ENCODE data around the gene C6orf47. TPM values are rescaled to one million over a fixed set of nuclear protein-coding genes. Genes with fewer than 3 reads are reported as not detected.
A peak's percentile ranks its signal among the peaks of the same experiment; 100 is the strongest.

Gene C6orf47
- total and polyA plus RNA-seq, 2 of the 13 experiments (the other 11 are each of a cell fraction or from before 2014, with no cell fraction given), result 1.7 to 18.1 TPM

DNA sequence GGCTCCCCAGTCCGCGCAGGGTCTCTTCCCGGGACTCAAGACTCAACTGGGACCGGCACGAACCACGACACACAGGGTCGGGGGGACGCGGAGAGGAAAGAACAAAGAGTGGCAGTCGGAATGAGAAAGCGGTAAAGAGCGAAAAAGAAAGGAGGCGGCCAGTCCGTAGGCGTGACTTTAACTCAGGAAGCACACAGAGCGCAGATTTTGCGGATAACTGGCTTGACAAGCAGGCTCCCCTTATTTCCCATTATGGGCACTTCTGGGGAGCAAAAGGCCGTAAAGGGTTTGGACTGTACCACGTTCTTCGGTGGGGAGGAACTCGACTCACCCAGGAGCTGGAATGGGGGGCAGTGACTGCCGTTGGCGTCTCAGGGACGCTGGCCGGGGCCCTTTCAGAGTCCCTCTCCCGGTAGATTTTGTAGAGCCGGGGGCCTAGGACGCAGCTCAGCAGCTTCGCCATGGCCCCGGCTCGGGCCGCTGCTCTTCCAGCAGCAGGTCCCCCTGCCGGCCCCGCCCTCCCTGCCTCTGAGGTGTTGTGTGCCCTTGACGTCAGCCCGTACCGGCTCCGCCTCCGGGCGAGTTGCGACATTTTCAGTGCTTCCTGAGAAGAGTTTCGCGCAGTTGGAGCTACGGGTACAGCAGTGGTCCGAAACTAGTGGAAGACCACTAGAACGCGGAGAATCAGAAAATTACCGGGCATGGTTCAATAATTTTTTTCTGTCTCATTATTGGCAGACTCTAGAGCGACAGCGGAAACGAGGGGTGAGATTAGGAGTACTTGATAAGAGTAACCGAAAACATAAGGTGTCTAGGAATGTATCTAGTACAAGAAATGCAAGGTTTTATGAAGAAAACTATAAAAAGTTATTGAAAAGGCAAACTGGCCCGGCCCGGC lies 42.5 kb upstream of the C6orf47 start, which contains the start of gene ABHD16A (continued):
- TF ChIP-seq, protein P1, sequence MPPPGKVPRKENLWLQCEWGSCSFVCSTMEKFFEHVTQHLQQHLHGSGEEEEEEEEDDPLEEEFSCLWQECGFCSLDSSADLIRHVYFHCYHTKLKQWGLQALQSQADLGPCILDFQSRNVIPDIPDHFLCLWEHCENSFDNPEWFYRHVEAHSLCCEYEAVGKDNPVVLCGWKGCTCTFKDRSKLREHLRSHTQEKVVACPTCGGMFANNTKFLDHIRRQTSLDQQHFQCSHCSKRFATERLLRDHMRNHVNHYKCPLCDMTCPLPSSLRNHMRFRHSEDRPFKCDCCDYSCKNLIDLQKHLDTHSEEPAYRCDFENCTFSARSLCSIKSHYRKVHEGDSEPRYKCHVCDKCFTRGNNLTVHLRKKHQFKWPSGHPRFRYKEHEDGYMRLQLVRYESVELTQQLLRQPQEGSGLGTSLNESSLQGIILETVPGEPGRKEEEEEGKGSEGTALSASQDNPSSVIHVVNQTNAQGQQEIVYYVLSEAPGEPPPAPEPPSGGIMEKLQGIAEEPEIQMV (CRISPR knock-in tag; IDR thresholded peaks at IDR 0.05; ENCODE audit: low read depth), result no peak
- TF ChIP-seq NFRKB (IDR thresholded peaks at IDR 0.05) (no peak), ZNF432 (CRISPR knock-in tag; IDR thresholded peaks at IDR 0.05; ENCODE audit: borderline replicate concordance) (no peak), HHEX (CRISPR knock-in tag; IDR thresholded peaks at IDR 0.05) (peak; percentile 42; the same call in 1 of the 2 replicates), ZNF772 (CRISPR knock-in tag; IDR thresholded peaks at IDR 0.05) (peak; percentile 51; the same call in 1 of the 2 replicates), SOX6 (IDR thresholded peaks at IDR 0.05) (no peak), SOX6 (CRISPR knock-in tag; IDR thresholded peaks at IDR 0.05) (peak; percentile 47), HCFC1 (IDR thresholded peaks at IDR 0.05; ENCODE audit: low read depth, low read length) (no peak), ZNF569 (CRISPR knock-in tag; IDR thresholded peaks at IDR 0.05; ENCODE audit: borderline replicate concordance) (no peak), ZNF44 (CRISPR knock-in tag; IDR thresholded peaks at IDR 0.05) (no peak), NPAS2 (CRISPR knock-in tag; IDR thresholded peaks at IDR 0.05; ENCODE audit: borderline replicate concordance) (no peak), ARNTL (CRISPR knock-in tag; IDR thresholded peaks at IDR 0.05) (peak; percentile 69; the same call in 1 of the 2 replicates), SP1 (IDR thresholded peaks at IDR 0.05) (no peak), SP1 (CRISPR knock-in tag; IDR thresholded peaks at IDR 0.05) (peak; percentile 83), ZNF180 (CRISPR knock-in tag; IDR thresholded peaks at IDR 0.05; ENCODE audit: borderline replicate concordance, low read depth) (no peak), ZFX (CRISPR knock-in tag; IDR thresholded peaks at IDR 0.05; ENCODE audit: low read depth) (peak; percentile 94), ZSCAN12 (CRISPR knock-in tag; IDR thresholded peaks at IDR 0.05) (no peak), NCOR1 (IDR thresholded peaks at IDR 0.05; ENCODE audit: borderline replicate concordance, low read length) (no peak; the same call in 1 of the 2 replicates)
- TF ChIP-seq, protein P2, sequence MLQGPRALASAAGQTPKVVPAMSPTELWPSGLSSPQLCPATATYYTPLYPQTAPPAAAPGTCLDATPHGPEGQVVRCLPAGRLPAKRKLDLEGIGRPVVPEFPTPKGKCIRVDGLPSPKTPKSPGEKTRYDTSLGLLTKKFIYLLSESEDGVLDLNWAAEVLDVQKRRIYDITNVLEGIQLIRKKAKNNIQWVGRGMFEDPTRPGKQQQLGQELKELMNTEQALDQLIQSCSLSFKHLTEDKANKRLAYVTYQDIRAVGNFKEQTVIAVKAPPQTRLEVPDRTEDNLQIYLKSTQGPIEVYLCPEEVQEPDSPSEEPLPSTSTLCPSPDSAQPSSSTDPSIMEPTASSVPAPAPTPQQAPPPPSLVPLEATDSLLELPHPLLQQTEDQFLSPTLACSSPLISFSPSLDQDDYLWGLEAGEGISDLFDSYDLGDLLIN (CRISPR knock-in tag; IDR thresholded peaks at IDR 0.05; ENCODE audit: borderline replicate concordance), result 0 out of 2 replicates have a peak, but pooled peaks have one; percentile 6
- TF ChIP-seq, protein P3, sequence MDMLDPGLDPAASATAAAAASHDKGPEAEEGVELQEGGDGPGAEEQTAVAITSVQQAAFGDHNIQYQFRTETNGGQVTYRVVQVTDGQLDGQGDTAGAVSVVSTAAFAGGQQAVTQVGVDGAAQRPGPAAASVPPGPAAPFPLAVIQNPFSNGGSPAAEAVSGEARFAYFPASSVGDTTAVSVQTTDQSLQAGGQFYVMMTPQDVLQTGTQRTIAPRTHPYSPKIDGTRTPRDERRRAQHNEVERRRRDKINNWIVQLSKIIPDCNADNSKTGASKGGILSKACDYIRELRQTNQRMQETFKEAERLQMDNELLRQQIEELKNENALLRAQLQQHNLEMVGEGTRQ (IDR thresholded peaks at IDR 0.05; ENCODE audit: low read depth, low read length), result no peak
- TF ChIP-seq, protein P3 (CRISPR knock-in tag; IDR thresholded peaks at IDR 0.05; ENCODE audit: borderline replicate concordance), result no peak
- TF ChIP-seq, protein P4, sequence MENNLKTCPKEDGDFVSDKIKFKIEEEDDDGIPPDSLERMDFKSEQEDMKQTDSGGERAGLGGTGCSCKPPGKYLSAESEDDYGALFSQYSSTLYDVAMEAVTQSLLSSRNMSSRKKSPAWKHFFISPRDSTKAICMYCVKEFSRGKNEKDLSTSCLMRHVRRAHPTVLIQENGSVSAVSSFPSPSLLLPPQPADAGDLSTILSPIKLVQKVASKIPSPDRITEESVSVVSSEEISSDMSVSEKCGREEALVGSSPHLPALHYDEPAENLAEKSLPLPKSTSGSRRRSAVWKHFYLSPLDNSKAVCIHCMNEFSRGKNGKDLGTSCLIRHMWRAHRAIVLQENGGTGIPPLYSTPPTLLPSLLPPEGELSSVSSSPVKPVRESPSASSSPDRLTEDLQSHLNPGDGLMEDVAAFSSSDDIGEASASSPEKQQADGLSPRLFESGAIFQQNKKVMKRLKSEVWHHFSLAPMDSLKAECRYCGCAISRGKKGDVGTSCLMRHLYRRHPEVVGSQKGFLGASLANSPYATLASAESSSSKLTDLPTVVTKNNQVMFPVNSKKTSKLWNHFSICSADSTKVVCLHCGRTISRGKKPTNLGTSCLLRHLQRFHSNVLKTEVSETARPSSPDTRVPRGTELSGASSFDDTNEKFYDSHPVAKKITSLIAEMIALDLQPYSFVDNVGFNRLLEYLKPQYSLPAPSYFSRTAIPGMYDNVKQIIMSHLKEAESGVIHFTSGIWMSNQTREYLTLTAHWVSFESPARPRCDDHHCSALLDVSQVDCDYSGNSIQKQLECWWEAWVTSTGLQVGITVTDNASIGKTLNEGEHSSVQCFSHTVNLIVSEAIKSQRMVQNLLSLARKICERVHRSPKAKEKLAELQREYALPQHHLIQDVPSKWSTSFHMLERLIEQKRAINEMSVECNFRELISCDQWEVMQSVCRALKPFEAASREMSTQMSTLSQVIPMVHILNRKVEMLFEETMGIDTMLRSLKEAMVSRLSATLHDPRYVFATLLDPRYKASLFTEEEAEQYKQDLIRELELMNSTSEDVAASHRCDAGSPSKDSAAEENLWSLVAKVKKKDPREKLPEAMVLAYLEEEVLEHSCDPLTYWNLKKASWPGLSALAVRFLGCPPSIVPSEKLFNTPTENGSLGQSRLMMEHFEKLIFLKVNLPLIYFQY (CRISPR knock-in tag; IDR thresholded peaks at IDR 0.05; ENCODE audit: borderline replicate concordance), result peak; percentile 54; the same call in 1 of the 2 replicates

Measured in HepG2 (cell line).